Measurements from ENCODE around the gene MORF4L1. TPM values are rescaled to one million over a fixed set of nuclear protein-coding genes. Genes with fewer than 3 reads are reported as not detected.
"Not testable (repeated sequence)": the region's sequence is repeated elsewhere in the genome, so short reads cannot be mapped to it uniquely, and the experiment has no call there.

Gene MORF4L1
- total RNA-seq, 6 experiments from 2014 or later = 346 to 512 (median 410) TPM

DNA sequence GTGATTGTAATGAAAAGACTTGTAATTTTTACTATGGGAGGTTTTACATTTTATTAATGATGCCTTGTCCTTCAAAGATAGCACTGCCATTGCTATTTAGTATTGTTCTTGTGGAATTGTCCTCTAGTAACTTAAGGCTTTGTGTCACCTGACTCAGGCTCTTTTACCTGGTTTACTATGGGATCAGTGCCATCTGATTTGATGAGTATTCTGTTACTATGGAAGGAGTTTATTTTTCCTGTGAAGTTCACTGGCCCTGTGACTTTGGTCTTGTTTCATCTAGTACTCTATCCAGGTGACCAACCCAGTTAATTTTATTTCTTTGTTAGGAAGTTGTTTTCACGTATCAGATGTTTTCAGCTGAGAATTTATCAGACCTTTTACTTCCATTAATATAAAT, 9.0 kb downstream of the MORF4L1 start:
- H3K27ac Mint-ChIP-seq = no peak overlapping the region
- H3K4me3 Mint-ChIP-seq = 0 out of 2 replicates have a peak overlapping the region, but pooled peaks have one; percentile 17
- DNase-seq = no peak
- H3K27me3 Mint-ChIP-seq (ENCODE audit: insufficient read depth) = peaks cover 2% of the 10 kb centered on the region; the same call in 1 of the 2 replicates
- H3K9me3 Mint-ChIP-seq = no peaks in the 10 kb centered on the region
- H3K4me1 Mint-ChIP-seq (ENCODE audit: low read depth) = peaks cover 79% of the 10 kb centered on the region
- TF ChIP-seq, protein P1, sequence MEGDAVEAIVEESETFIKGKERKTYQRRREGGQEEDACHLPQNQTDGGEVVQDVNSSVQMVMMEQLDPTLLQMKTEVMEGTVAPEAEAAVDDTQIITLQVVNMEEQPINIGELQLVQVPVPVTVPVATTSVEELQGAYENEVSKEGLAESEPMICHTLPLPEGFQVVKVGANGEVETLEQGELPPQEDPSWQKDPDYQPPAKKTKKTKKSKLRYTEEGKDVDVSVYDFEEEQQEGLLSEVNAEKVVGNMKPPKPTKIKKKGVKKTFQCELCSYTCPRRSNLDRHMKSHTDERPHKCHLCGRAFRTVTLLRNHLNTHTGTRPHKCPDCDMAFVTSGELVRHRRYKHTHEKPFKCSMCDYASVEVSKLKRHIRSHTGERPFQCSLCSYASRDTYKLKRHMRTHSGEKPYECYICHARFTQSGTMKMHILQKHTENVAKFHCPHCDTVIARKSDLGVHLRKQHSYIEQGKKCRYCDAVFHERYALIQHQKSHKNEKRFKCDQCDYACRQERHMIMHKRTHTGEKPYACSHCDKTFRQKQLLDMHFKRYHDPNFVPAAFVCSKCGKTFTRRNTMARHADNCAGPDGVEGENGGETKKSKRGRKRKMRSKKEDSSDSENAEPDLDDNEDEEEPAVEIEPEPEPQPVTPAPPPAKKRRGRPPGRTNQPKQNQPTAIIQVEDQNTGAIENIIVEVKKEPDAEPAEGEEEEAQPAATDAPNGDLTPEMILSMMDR (IDR thresholded peaks at IDR 0.05) = no peak
- peaks cover 47% of the 10 kb centered on the region for H3K36me3 Mint-ChIP-seq (ENCODE audit: low read depth)

DNA sequence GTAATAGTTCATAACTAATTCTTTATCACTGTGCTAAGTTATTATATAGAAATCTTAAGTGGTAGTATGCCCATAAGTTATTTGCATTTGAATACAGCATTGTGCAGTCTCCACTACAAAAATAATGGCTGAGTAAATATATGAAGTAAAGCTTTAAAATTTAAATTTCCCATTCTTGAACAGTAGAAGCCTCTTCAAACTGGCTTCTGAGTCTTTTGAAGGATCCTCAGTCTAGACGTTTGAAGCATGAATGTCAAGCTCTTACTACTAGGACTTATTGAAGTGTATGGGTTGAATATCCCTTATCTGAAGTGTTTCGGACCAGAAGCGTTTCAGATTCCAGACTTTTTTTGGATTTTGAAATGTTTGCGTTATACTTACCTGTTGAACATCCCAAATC, 16.3 kb downstream of the MORF4L1 start:
- H3K4me1 Mint-ChIP-seq (ENCODE audit: low read depth) = peaks cover 43% of the 10 kb centered on the region
- H3K36me3 Mint-ChIP-seq (ENCODE audit: low read depth) = peaks cover 59% of the 10 kb centered on the region
- H3K4me3 Mint-ChIP-seq = no peak overlapping the region
- no peak for DNase-seq
- TF ChIP-seq, protein P1 (IDR thresholded peaks at IDR 0.05) = no peak
- H3K27ac Mint-ChIP-seq = no peak overlapping the region
- H3K9me3 Mint-ChIP-seq = no peaks in the 10 kb centered on the region
- H3K27me3 Mint-ChIP-seq (ENCODE audit: insufficient read depth) = 0 out of 2 replicates have a peak, but pooled peaks cover 3% of the 10 kb centered on the region

DNA sequence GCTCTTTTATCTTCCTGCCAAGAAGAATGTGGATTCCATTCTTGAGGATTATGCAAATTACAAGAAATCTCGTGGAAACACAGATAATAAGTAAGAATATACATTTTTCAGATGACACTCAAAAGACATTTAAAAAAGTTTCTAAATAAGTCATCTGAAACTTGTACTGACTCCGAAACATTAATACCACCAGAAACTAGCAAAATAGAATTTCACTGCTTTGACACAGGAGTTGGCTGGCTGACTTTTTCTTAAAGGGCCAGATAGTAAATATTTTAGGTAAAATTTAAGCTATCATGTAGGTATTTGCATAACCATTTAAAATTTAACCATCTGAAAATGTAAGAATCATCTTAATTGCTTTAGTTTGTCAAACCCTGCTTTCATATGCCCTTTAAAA, 20.8 kb downstream of the MORF4L1 start:
- H3K27me3 Mint-ChIP-seq (ENCODE audit: insufficient read depth) = peaks cover 1% of the 10 kb centered on the region
- DNase-seq = no peak
- peaks cover 66% of the 10 kb centered on the region for H3K36me3 Mint-ChIP-seq (ENCODE audit: low read depth)
- H3K4me3 Mint-ChIP-seq = 0 out of 2 replicates have a peak overlapping the region, but pooled peaks have one; percentile 3
- H3K9me3 Mint-ChIP-seq = no peaks in the 10 kb centered on the region
- peaks cover 27% of the 10 kb centered on the region for H3K4me1 Mint-ChIP-seq (ENCODE audit: low read depth)
- no peak overlapping the region for H3K27ac Mint-ChIP-seq
- TF ChIP-seq, protein P1 (IDR thresholded peaks at IDR 0.05) = no peak

DNA sequence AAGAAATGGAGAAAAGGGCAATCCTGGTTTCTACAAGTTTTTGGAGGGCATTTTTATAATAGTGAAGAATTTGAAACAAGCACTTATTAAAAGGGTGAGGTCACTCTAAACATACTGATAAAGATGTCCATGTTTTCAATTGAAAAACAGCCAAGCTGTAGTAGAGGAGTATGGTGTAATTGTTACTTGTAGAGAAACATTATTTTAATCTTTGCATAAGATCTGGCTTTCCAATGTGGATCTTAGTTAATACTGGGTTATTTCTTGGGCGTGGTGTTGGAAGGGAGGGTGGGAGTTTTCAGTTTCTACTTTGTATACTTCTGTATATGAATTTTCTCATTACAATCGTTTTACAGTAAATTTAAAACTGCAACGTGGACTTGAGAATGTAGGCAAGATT, 22.8 kb downstream of the MORF4L1 start:
- peaks cover 1% of the 10 kb centered on the region for H3K27me3 Mint-ChIP-seq (ENCODE audit: insufficient read depth)
- H3K4me1 Mint-ChIP-seq (ENCODE audit: low read depth) = peaks cover 31% of the 10 kb centered on the region
- H3K9me3 Mint-ChIP-seq = no peaks in the 10 kb centered on the region
- no peak for DNase-seq
- peak overlapping the region; percentile 4; the same call in 1 of the 2 replicates for H3K27ac Mint-ChIP-seq
- H3K4me3 Mint-ChIP-seq = no peak overlapping the region
- TF ChIP-seq, protein P1 (IDR thresholded peaks at IDR 0.05) = no peak
- peaks cover 74% of the 10 kb centered on the region for H3K36me3 Mint-ChIP-seq (ENCODE audit: low read depth)

DNA sequence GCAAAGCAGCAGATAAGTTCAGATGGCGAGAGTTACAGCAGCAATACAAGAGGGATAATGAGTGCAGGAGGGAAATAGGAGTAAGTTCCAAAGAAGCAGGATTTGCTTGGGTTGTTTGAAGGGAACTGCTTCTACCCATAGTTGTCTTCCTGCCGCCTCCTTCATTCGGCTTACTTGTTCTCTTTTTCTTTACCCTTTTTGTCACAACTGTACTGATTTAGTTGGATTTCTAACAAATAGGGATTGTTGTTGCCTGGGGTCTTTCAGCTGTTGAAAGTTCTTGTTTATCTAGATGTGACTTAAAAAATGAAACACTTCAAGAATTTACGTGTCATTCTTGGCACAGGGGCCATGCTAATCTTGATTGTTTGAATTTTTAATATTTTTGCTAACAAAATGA, 25.9 kb downstream of the MORF4L1 start:
- TF ChIP-seq, protein P1 (IDR thresholded peaks at IDR 0.05) = no peak
- peaks cover 67% of the 10 kb centered on the region for H3K36me3 Mint-ChIP-seq (ENCODE audit: low read depth)
- H3K27me3 Mint-ChIP-seq (ENCODE audit: insufficient read depth) = peaks cover 5% of the 10 kb centered on the region
- H3K9me3 Mint-ChIP-seq = no peaks in the 10 kb centered on the region
- no peak overlapping the region for H3K27ac Mint-ChIP-seq
- H3K4me3 Mint-ChIP-seq = no peak overlapping the region; the same call in 1 of the 2 replicates
- peaks cover 33% of the 10 kb centered on the region for H3K4me1 Mint-ChIP-seq (ENCODE audit: low read depth)
- DNase-seq = no peak

DNA sequence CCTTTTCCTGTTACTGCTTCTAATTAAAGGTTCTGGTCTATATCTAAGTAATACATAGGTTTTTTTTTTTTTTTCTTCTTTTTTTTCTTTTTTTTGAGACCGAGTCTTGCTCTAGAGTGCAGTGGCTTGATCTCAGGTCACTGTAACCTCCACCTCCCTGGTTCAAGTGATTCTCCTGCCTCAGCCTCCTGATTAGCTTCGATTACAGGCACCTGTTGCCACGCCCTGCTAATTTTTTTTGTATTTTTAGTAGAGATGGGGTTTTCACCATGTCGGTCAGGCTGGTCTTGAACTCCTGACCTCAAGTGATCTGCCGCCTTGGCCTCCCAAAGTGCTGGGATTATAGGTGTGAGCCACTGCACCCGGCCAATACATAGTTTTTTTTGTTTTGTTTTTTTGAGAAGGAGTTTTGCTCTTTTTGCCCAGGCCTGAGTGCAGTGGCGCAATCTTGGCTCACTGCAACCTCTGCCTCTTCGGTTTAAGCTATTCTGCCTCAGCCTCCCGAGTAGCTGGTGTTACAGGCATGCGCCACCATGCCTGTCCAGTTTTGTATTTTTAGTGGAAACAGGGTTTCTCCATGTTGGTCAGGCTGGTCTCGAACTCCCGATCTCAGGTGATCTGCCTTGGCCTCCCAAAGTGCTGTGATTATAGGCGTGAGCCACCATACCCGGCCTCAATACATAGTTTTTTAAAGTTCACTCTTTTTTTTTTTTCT, 28.3 kb downstream of the MORF4L1 start:
- peaks cover 49% of the 10 kb centered on the region for H3K4me1 Mint-ChIP-seq (ENCODE audit: low read depth)
- H3K27ac Mint-ChIP-seq; H3K9me3 Mint-ChIP-seq; DNase-seq; H3K27me3 Mint-ChIP-seq (ENCODE audit: insufficient read depth); H3K4me3 Mint-ChIP-seq: not testable (repeated sequence)
- peaks cover 65% of the 10 kb centered on the region for H3K36me3 Mint-ChIP-seq (ENCODE audit: low read depth)

DNA sequence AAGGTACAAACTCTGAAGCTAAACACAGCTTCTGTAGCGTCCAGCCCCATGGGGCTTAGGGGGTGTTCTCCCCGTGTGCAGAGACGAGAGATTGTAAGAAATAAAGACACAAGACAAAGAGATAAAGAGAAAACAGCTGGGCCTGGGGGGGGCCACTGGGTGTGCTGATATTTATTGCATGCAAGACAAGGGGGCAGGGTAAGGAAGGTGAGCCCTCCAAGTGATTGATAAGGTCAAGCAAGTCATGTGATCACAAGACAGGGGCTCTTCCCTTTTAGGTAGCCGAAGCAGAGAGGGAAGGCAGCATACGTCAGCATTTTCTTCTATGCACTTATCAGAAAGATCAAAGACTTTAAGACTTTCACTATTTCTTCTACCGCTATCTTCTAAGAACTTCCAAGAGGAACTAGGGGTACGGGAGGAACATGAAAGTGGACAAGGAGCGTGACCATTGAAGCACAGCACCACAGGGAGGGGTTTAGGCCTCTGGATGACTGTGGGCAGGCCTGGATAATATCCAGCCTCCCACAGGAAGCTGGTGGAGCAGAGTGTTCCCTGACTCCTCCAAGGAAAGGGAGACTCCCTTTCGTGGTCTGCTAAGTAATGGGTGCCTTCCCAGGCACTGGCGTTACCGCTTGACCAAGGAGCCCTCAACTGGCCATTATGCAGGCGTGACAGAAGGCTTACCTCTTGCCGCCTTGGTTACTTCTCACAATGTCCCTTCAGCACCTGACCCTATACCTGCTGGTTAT, 29.8 kb downstream of the MORF4L1 start:
- peaks cover 13% of the 10 kb centered on the region for H3K27me3 Mint-ChIP-seq (ENCODE audit: insufficient read depth)
- H3K4me3 Mint-ChIP-seq, DNase-seq, H3K9me3 Mint-ChIP-seq: not testable (repeated sequence)
- H3K4me1 Mint-ChIP-seq (ENCODE audit: low read depth) = peaks cover 64% of the 10 kb centered on the region
- H3K27ac Mint-ChIP-seq = peak overlapping the region; percentile 50
- H3K36me3 Mint-ChIP-seq (ENCODE audit: low read depth) = peaks cover 64% of the 10 kb centered on the region
